ENCODE data around the gene GAL3ST3.

The GAL3ST3 gene

GRCh38 chr11:66069715-66070603 lies 21.0 kb upstream of the GAL3ST3 start, which contains the start of gene PACS1:
PACS1 (plus strand) TSS chr11:66070272; CDS start chr11:66070487, 215 bp downstream.
- DNase-seq (ENCODE audit: low read depth): peak; percentile 84

- DNase-seq (ENCODE audit: low read depth): peak; percentile 88
These were observed 20.2 kb upstream of the GAL3ST3 start for GRCh38 chr11:66068923-66069714.

- DNase-seq (ENCODE audit: low read depth): peak; percentile 59
These were observed 19.3 kb upstream of the GAL3ST3 start for GRCh38 chr11:66068154-66068821.

GRCh38 chr11:66067640-66068039 lies 18.7 kb upstream of the GAL3ST3 start:
- no peak for DNase-seq (ENCODE audit: low read depth)

GRCh38 chr11:66066751-66067150 lies 17.8 kb upstream of the GAL3ST3 start:
- no peak for DNase-seq (ENCODE audit: low read depth)

DNA sequence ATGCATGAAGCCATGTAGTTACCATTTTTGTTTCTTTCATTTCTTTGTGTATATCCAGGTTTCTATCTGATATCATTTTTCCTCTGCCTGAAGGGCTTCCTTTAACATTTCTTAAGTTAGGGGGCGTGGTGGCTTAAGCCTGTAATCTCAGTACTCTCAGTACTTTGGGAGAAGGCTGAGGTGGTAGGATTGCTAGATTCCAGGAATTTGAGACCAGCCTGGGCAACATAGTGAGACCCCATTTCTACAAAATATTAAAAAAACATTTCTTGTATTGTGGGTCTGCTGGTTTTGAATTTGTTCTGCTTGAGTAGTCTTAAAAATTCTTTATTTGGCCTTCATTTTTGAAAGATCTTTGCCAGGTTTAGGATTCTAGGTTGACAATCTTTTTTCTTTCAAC lies 15.6 kb upstream of the GAL3ST3 start:
- no peak for DNase-seq (ENCODE audit: low read depth)

DNA sequence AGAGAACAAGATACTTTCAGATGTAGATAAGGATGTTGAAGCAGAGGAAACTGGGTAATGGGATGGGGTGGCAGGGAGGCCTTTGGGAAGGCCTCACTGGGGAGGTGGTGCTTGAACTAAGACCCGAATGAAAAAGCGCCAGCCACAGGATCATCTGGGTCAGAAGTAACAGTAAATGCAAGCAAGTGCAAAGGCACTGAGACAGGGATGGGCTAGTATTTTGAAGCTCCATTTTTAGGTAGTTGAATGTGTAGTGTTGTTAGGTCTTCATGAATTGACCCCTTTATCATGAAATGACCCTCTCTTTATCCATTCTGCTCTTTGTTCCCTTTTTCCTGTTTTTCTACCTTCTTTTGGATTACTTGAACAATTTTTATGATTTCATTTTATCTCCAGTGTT lies 14.9 kb upstream of the GAL3ST3 start:
- DNase-seq (ENCODE audit: low read depth): no peak

GRCh38 chr11:66062408-66062807 lies 13.4 kb upstream of the GAL3ST3 start:
- no peak for DNase-seq (ENCODE audit: low read depth)

DNA sequence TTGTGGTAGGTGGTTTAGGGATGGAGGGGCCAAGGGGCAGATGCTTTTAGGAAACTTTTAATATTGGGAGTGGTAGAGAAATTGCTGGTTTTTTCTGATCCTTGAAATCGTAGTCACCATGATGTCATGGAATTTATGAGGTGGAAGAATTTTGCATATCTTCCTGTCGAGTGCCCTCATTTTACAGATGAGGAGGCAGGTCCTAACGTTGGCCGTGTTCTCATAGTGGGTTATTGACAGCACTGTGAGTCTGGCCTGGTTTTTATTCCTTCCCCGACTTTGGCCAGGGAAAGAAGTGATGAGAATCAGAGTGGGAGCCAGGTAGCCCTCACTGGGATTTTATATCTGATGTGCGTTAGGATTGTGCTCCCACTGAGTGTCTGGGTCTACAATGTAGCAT lies 12.3 kb upstream of the GAL3ST3 start:
- no peak for DNase-seq (ENCODE audit: low read depth)

- no peak for DNase-seq (ENCODE audit: low read depth)
These were observed 11.2 kb upstream of the GAL3ST3 start for GRCh38 chr11:66059966-66060680.

GRCh38 chr11:66056501-66056900 lies 7.5 kb upstream of the GAL3ST3 start:
- no peak for DNase-seq (ENCODE audit: low read depth)

DNA sequence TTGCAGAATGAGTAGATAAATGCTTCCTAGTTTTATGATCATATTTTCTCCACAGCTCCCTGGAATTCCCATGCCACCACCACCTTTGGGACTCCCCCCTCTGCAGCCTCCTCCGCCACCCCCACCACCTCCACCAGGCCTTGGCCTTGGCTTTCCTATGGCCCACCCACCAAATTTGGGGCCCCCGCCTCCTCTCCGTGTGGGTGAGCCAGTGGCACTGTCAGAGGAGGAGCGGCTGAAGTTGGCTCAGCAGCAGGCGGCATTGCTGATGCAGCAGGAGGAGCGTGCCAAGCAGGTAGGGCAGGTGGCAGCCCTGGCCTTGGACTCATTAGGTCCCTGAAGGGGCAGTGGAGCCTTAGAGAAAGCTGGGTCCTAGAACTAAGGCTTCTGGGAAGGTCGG lies 6.1 kb upstream of the GAL3ST3 start:
- no peak for DNase-seq (ENCODE audit: low read depth)

- DNase-seq (ENCODE audit: low read depth): no peak
These were observed 3.7 kb upstream of the GAL3ST3 start for GRCh38 chr11:66052664-66052982.

- peak; percentile 99 for DNase-seq (ENCODE audit: low read depth)
These were observed 3.1 kb upstream of the GAL3ST3 start, which contains the start of gene SF3B2 for GRCh38 chr11:66051766-66052663. SF3B2 (plus strand) TSS chr11:66052364; CDS start chr11:66052385, 21 bp downstream.

DNA sequence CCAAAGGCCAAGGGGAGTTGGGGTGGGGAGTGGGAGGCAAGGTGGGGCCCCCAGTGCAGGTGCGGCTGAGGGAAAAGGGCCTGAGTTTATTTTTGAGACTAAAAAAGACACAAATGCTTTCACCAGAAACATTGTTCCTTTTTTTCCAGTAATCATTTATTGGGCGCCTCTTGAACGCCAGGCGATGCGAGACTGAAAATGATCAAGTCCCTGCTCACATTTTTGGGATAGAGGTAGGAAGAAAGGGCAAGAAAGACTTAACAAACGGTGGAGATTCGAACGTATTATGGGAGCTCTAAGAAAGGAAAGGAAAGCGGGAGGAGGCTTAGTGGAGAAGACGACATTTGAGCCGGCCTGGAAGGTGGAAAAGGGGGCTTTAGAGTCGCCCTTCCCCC lies 2.4 kb upstream of the GAL3ST3 start:
- no peak for DNase-seq (ENCODE audit: low read depth)

- DNase-seq (ENCODE audit: low read depth): no peak
These were observed 1.7 kb upstream of the GAL3ST3 start for GRCh38 chr11:66050581-66051231.

DNA sequence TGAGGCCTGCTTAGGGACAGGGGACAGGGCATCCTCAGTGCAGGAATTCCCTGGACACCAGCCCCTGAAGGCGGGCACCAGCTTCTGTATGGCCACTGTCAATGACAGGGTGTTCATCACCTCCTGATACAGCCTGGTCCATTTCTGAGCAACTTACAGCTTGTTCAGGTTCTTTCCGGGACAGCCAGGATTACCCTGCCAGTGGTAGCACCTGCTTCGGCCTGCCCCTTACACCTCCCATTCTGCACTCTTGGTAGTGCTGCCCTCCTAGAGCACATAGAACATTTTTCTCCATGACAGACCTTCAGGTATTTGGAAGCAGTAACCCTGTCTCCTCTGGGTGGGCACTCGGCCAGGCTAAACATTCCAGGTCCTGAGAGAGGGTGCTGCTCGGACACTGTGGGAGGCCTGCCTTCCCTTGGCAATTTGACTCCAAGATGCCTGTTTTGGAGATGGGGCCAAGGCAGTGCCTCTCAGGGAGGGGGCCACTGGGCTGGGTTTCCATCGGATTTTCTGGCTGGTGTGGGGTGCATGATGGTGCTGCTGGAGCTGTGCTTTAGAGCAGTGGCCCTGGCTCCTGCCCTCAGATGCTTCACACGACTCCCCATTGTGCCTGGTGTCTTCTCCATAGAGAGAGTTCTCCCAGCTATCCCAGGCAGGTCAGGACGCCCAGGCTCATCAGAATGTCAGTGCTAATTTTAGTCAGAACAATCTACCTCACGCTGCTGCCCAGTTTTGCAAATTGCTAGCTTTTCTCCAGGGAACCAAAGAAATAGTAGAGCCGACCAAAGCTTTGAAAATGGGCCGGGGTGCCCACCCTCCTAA lies 1.2 kb downstream of the GAL3ST3 start:
- no peak for DNase-seq (ENCODE audit: low read depth)

GRCh38 chr11:66046901-66047300 lies 2.1 kb downstream of the GAL3ST3 start:
- no peak for DNase-seq (ENCODE audit: low read depth)

- peak; percentile 74 for DNase-seq (ENCODE audit: low read depth)
These were observed 3.8 kb downstream of the GAL3ST3 start for GRCh38 chr11:66045177-66045639.
